Neuronal stem cell (in vitro differentiated cells): ENCODE data around the gene ASB2.
A peak's percentile ranks its signal among the peaks of the same experiment; 100 is the strongest.

Source experiments
- DNase-seq: peaks from one replicate; pipeline ENCODE4 v3.0.0-alpha.2; 2013; ENCODE audit warnings: low spot score
- H2AFZ ChIP-seq: one replicate; pipeline ENCODE4 v1.6.1; 2013; ENCODE audit warnings: mild to moderate bottlenecking, low read length, inconsistent platforms
- H2AK5ac ChIP-seq: 2 replicates; pipeline ENCODE4 v1.6.1; 2013; ENCODE audit warnings: low read depth, mild to moderate bottlenecking, inconsistent platforms, low read length, moderate library complexity, mixed read lengths
- H2BK120ac ChIP-seq: 2 replicates; pipeline ENCODE4 v1.6.1; 2013; ENCODE audit warnings: low read depth, mild to moderate bottlenecking, inconsistent platforms, low read length, moderate library complexity, mixed read lengths
- H2BK12ac ChIP-seq: one replicate; pipeline ENCODE4 v1.6.1; 2013; ENCODE audit warnings: low read length, inconsistent platforms
- H2BK15ac ChIP-seq: 2 replicates; pipeline ENCODE4 v1.6.1; 2013; ENCODE audit warnings: mild to moderate bottlenecking, low read length, inconsistent platforms, mixed read lengths
- H2BK5ac ChIP-seq: one replicate; pipeline ENCODE4 v1.6.1; 2013; ENCODE audit warnings: inconsistent platforms, mild to moderate bottlenecking, low read length, moderate library complexity
- H3K14ac ChIP-seq: one replicate; pipeline ENCODE4 v1.6.1; 2013; ENCODE audit warnings: low read length, inconsistent platforms
- H3K18ac ChIP-seq: 2 replicates; pipeline ENCODE4 v1.6.1; 2013; ENCODE audit warnings: low read length, inconsistent platforms
- H3K23ac ChIP-seq: 2 replicates; pipeline ENCODE4 v1.6.1; 2013; ENCODE audit warnings: low read depth, mild to moderate bottlenecking, mixed read lengths, low read length, inconsistent platforms; ENCODE audit not compliant: poor library complexity
- H3K27ac ChIP-seq: replicated peaks from 3 replicates; pipeline ENCODE4 v1.5.1; 2013; ENCODE audit warnings: low read length, inconsistent platforms
- H3K27me3 ChIP-seq, 3 experiments: 2 replicates each; pipeline ENCODE4 v1.6.1; 2013; ENCODE audit warnings: low read length in 3 of 3, mild to moderate bottlenecking in 2 of 3, inconsistent platforms in 1 of 3, low read depth in 1 of 3, mixed read lengths in 1 of 3, moderate library complexity in 1 of 3; ENCODE audit not compliant: control insufficient read depth in 3 of 3, insufficient read depth in 3 of 3
- H3K36me3 ChIP-seq, 2 donors: replicated peaks in 1 of 2; 2 replicates each; pipeline ENCODE4 v1.6.1; 2013; ENCODE audit warnings: low read length in 2 of 2; ENCODE audit not compliant: control insufficient read depth in 2 of 2, insufficient read depth in 2 of 2
- H3K4ac ChIP-seq: 2 replicates; pipeline ENCODE4 v1.6.1; 2013; ENCODE audit warnings: inconsistent platforms, mild to moderate bottlenecking, low read length, moderate library complexity
- H3K4me1 ChIP-seq, 2 donors: 1 replicate in 1 of 2; 2 replicates in 1 of 2; pipeline ENCODE4 v1.6.1; 2013; ENCODE audit warnings: low read length in 2 of 2, low read depth in 1 of 2; ENCODE audit not compliant: control insufficient read depth in 2 of 2, insufficient read depth in 1 of 2
- H3K4me2 ChIP-seq: one replicate; pipeline ENCODE4 v1.6.1; 2013; ENCODE audit warnings: mild to moderate bottlenecking, low read length, inconsistent platforms; ENCODE audit not compliant: insufficient read depth, poor library complexity, severe bottlenecking
- H3K4me3 ChIP-seq, 2 donors: 2 replicates each; pipeline ENCODE4 v1.5.1; 2013; ENCODE audit warnings: low read length in 2 of 2, mild to moderate bottlenecking in 2 of 2, inconsistent platforms in 1 of 2, moderate library complexity in 1 of 2
- H3K79me1 ChIP-seq: one replicate; pipeline ENCODE4 v1.6.1; 2013; ENCODE audit warnings: low read depth, mild to moderate bottlenecking, inconsistent platforms, low read length, moderate library complexity
- H3K9ac ChIP-seq: one replicate; pipeline ENCODE4 v1.6.1; 2013; ENCODE audit warnings: mild to moderate bottlenecking, low read depth, low read length, inconsistent platforms; ENCODE audit not compliant: poor library complexity
- H3K9me3 ChIP-seq, 2 donors: replicated peaks in 1 of 2; 2 replicates each; pipeline versions ENCODE3 to v1.6.1; 2013; ENCODE audit warnings: low read length in 2 of 2, mild to moderate bottlenecking in 2 of 2, inconsistent platforms in 1 of 2, low read depth in 1 of 2, mixed read lengths in 1 of 2, moderate library complexity in 1 of 2; ENCODE audit not compliant: control insufficient read depth in 2 of 2, insufficient read depth in 1 of 2
- H4K8ac ChIP-seq: one replicate; pipeline ENCODE4 v1.6.1; 2013; ENCODE audit warnings: low read depth, mild to moderate bottlenecking, inconsistent platforms, low read length, moderate library complexity
- H4K91ac ChIP-seq: one replicate; pipeline ENCODE4 v1.6.1; 2013; ENCODE audit warnings: low read length, low read depth, mild to moderate bottlenecking, inconsistent platforms; ENCODE audit not compliant: poor library complexity
- WGBS, 2 donors: extraction: QIAGEN DNeasy Blood & Tissue Kit; methylation state at CpG; one replicate each; pipeline ENCODE4 v1.1.7; 2013; ENCODE audit warnings: missing lambda C conversion rate in 2 of 2, mixed read lengths in 1 of 2; ENCODE audit not compliant: insufficient read length in 2 of 2, insufficient replicate concordance in 1 of 2; ENCODE audit errors: extremely low coverage in 2 of 2; 5-methylcytosine and 5-hydroxymethylcytosine counted together

Gene ASB2

GRCh38 chr14:93975791-93976476 lies 436 bp downstream of the ASB2 start:
- no peak overlapping the region for H2AK5ac ChIP-seq
- DNase-seq, result no peak
- no peaks in the 10 kb centered on the region for H3K79me1 ChIP-seq
- H3K4me3 ChIP-seq, result no peak overlapping the region
- no peak overlapping the region for H2BK5ac ChIP-seq
- no peak overlapping the region for H4K91ac ChIP-seq
- no peaks in the 10 kb centered on the region for H3K9me3 ChIP-seq
- no peak overlapping the region for H2BK120ac ChIP-seq
- no peak overlapping the region for H3K18ac ChIP-seq
- no peak overlapping the region for H4K8ac ChIP-seq
- no peak overlapping the region for H3K27ac ChIP-seq
- no peak overlapping the region for H3K23ac ChIP-seq
- peaks cover 0 to 10% of the 10 kb centered on the region in 2 donors for H3K4me1 ChIP-seq
- H3K4ac ChIP-seq, result no peak overlapping the region
- H3K14ac ChIP-seq, result no peak overlapping the region
- H2BK15ac ChIP-seq, result no peak overlapping the region
- peak overlapping the region; percentile 6 for H2AFZ ChIP-seq
- no peaks in the 10 kb centered on the region for H3K36me3 ChIP-seq
- no peak overlapping the region for H3K9ac ChIP-seq
- no CpG with 5 or more reads among the region's 9 CpGs for WGBS, 2 donors
- peaks cover 0 to 13% (median 0%) of the 10 kb centered on the region in 3 experiments for H3K27me3 ChIP-seq
- no peak overlapping the region for H3K4me2 ChIP-seq
- no peak overlapping the region for H2BK12ac ChIP-seq

- H4K8ac ChIP-seq, result peak overlapping the region; percentile 74
- no peak overlapping the region for H3K27ac ChIP-seq
- peak overlapping the region; percentile 54 for H4K91ac ChIP-seq
- H2BK12ac ChIP-seq, result no peak overlapping the region
- peak overlapping the region; percentile 61 for H3K18ac ChIP-seq
- H2BK15ac ChIP-seq, result peak overlapping the region; percentile 33
- no peaks in the 10 kb centered on the region for H3K36me3 ChIP-seq
- peak overlapping the region; percentile 47 for H2BK120ac ChIP-seq
- H3K9ac ChIP-seq, result peak overlapping the region; percentile 7
- H3K4me3 ChIP-seq, result peak overlapping the region in 1 of 2 donors; percentile 43
- WGBS, 2 donors, result no CpG with 5 or more reads among the region's 12 CpGs
- no peaks in the 10 kb centered on the region for H3K79me1 ChIP-seq
- peak overlapping the region; percentile 31 for H3K23ac ChIP-seq
- peaks cover 0 to 10% of the 10 kb centered on the region in 2 donors for H3K4me1 ChIP-seq
- H3K9me3 ChIP-seq, result no peaks in the 10 kb centered on the region
- no peak for DNase-seq
- H2BK5ac ChIP-seq, result no peak overlapping the region
- peaks cover 0 to 13% (median 0%) of the 10 kb centered on the region in 3 experiments for H3K27me3 ChIP-seq
- no peak overlapping the region for H3K4me2 ChIP-seq
- H2AFZ ChIP-seq, result no peak overlapping the region
- H2AK5ac ChIP-seq, result peak overlapping the region; percentile 76
- H3K14ac ChIP-seq, result peak overlapping the region; percentile 58
- H3K4ac ChIP-seq, result peak overlapping the region; percentile 45
These were observed 1.5 kb downstream of the ASB2 start for GRCh38 chr14:93974833-93975232.

GRCh38 chr14:93974299-93974698 lies 2.1 kb downstream of the ASB2 start:
- H3K79me1 ChIP-seq, result no peaks in the 10 kb centered on the region
- peaks cover 0 to 10% of the 10 kb centered on the region in 2 donors for H3K4me1 ChIP-seq
- no peak overlapping the region for H3K27ac ChIP-seq
- no peak overlapping the region for H3K4me3 ChIP-seq
- no peak overlapping the region for H3K9ac ChIP-seq
- no peak overlapping the region for H3K4ac ChIP-seq
- H4K8ac ChIP-seq, result peak overlapping the region; percentile 74
- no peak overlapping the region for H3K14ac ChIP-seq
- DNase-seq, result no peak
- no peak overlapping the region for H3K18ac ChIP-seq
- H2AK5ac ChIP-seq, result no peak overlapping the region
- no peak overlapping the region for H2BK120ac ChIP-seq
- H2BK5ac ChIP-seq, result no peak overlapping the region
- H3K4me2 ChIP-seq, result no peak overlapping the region
- no peaks in the 10 kb centered on the region for H3K36me3 ChIP-seq
- H2BK15ac ChIP-seq, result no peak overlapping the region
- H4K91ac ChIP-seq, result no peak overlapping the region
- H3K23ac ChIP-seq, result no peak overlapping the region
- H2AFZ ChIP-seq, result no peak overlapping the region
- H3K9me3 ChIP-seq, result no peaks in the 10 kb centered on the region
- no peak overlapping the region for H2BK12ac ChIP-seq
- no CpG with 5 or more reads among the region's 6 CpGs for WGBS, 2 donors
- H3K27me3 ChIP-seq, result peaks cover 0 to 13% (median 0%) of the 10 kb centered on the region in 3 experiments

- no peak overlapping the region for H2BK120ac ChIP-seq
- H3K14ac ChIP-seq, result no peak overlapping the region
- H3K23ac ChIP-seq, result peak overlapping the region; percentile 4
- no peak overlapping the region for H3K4me2 ChIP-seq
- no peaks in the 10 kb centered on the region for H3K79me1 ChIP-seq
- peak overlapping the region; percentile 61 for H2AK5ac ChIP-seq
- no peak overlapping the region for H3K4ac ChIP-seq
- no peaks in the 10 kb centered on the region for H3K36me3 ChIP-seq
- H2BK5ac ChIP-seq, result no peak overlapping the region
- H3K18ac ChIP-seq, result peak overlapping the region; percentile 92
- no peak overlapping the region for H3K4me3 ChIP-seq
- H3K27me3 ChIP-seq, result peaks cover 0 to 19% (median 0%) of the 10 kb centered on the region in 3 experiments
- H3K9ac ChIP-seq, result peak overlapping the region; percentile 25
- DNase-seq, result no peak
- H2BK15ac ChIP-seq, result peak overlapping the region; percentile 77
- no peak overlapping the region for H3K27ac ChIP-seq
- H4K91ac ChIP-seq, result no peak overlapping the region
- H2BK12ac ChIP-seq, result no peak overlapping the region
- H3K9me3 ChIP-seq, result no peaks in the 10 kb centered on the region
- peaks cover 0 to 10% of the 10 kb centered on the region in 2 donors for H3K4me1 ChIP-seq
- H2AFZ ChIP-seq, result no peak overlapping the region
- WGBS, 2 donors, result no CpG with 5 or more reads among the region's 6 CpGs
- H4K8ac ChIP-seq, result no peak overlapping the region
These were observed 2.8 kb downstream of the ASB2 start for GRCh38 chr14:93973607-93974006.
